SK-N-SH (cell line): ENCODE measurements around the gene PDF. TPM values are rescaled to one million over a fixed set of nuclear protein-coding genes. Genes with fewer than 3 reads are reported as not detected.
A peak's percentile ranks its signal among the peaks of the same experiment; 100 is the strongest.

ENCODE experiments used
- CTCF ChIA-PET: fragments of 300-600, 350-600 bp; formaldehyde crosslinking; extraction: SDS; loops from one replicate; lab custom pipeline; 2021; lab: Yijun Ruan, JAX
- POLR2A ChIA-PET: fragments of 350-600 bp; sonication (Branson Sonifier 250); formaldehyde crosslinking; extraction: SDS; loops from one replicate; lab custom pipeline; 2020; ENCODE audit warnings: antibody characterized with exemption, inconsistent platforms; lab: Yijun Ruan, JAX
- DNase-seq: peaks from one replicate; pipeline ENCODE4 v3.0.0; 2012
- H2AFZ ChIP-seq: fragments of 200-600 bp; sonication (generic); 2 replicates; pipeline ENCODE4 v1.8.1; 2016; ENCODE audit warnings: antibody characterized with exemption, mild to moderate bottlenecking, low read depth
- H3F3A ChIP-seq: fragments of 200-600 bp; sonication (generic); replicated peaks from 2 replicates; pipeline ENCODE3; 2016; ENCODE audit warnings: antibody characterized with exemption, mild to moderate bottlenecking; ENCODE audit not compliant: insufficient read depth
- H3K27ac ChIP-seq, 2 experiments: fragments of 200-500 bp in 1 of 2; fragments of 200-600 bp in 1 of 2; sonication (Bioruptor generic) in 1 of 2; sonication (generic), shearing (Covaris generic) in 1 of 2; 2 replicates each; pipeline versions ENCODE4 v1.5.1 to v1.6.1; 2014 to 2016; ENCODE audit warnings: low read depth in 2 of 2, inconsistent platforms in 1 of 2, low read length in 1 of 2, mild to moderate bottlenecking in 1 of 2, mixed read lengths in 1 of 2
- H3K27me3 ChIP-seq: fragments of 200-600 bp; sonication (generic), shearing (Covaris generic); 2 replicates; pipeline ENCODE4 v1.6.1; 2016; ENCODE audit warnings: mixed run types; ENCODE audit not compliant: insufficient read depth
- H3K36me3 ChIP-seq, 2 experiments: fragments of 200-500 bp in 1 of 2; fragments of 200-600 bp in 1 of 2; sonication (Bioruptor generic) in 1 of 2; sonication (generic) in 1 of 2; replicated peaks in 1 of 2; 2 replicates each; pipeline versions ENCODE3 to v1.5.1; 2014 to 2016; ENCODE audit warnings: low read length in 1 of 2, mild to moderate bottlenecking in 1 of 2; ENCODE audit not compliant: insufficient read depth in 2 of 2, control insufficient read depth in 1 of 2
- H3K4me1 ChIP-seq, 2 experiments: fragments of 200-500 bp in 1 of 2; fragments of 200-600 bp in 1 of 2; sonication (Bioruptor generic) in 1 of 2; sonication (generic), shearing (Covaris generic) in 1 of 2; 2 replicates each; pipeline versions ENCODE4 v1.5.1 to v1.6.1; 2014 to 2016; ENCODE audit warnings: low read depth in 1 of 2, low read length in 1 of 2, mixed run types in 1 of 2; ENCODE audit not compliant: insufficient read depth in 2 of 2, control insufficient read depth in 1 of 2
- H3K4me2 ChIP-seq: fragments of 200-600 bp; sonication (generic), shearing (Covaris generic); 2 replicates; pipeline ENCODE4 v1.6.1; 2017; ENCODE audit warnings: mixed run types
- H3K4me3 ChIP-seq, 2 experiments: fragments of 200-500 bp in 1 of 2; fragments of 200-600 bp in 1 of 2; sonication (Bioruptor generic) in 1 of 2; sonication (generic), shearing (Covaris generic) in 1 of 2; 2 replicates each; pipeline versions ENCODE4 v1.5.1 to v1.8.1; 2014 to 2016; ENCODE audit warnings: low read depth in 2 of 2, inconsistent platforms in 1 of 2, low read length in 1 of 2, mild to moderate bottlenecking in 1 of 2, mixed read lengths in 1 of 2, moderate library complexity in 1 of 2
- H3K79me2 ChIP-seq: fragments of 200-600 bp; sonication (generic); 2 replicates; pipeline ENCODE4 v1.8.1; 2017; ENCODE audit warnings: mild to moderate bottlenecking; ENCODE audit not compliant: insufficient read depth
- H3K9ac ChIP-seq: fragments of 200-600 bp; sonication (generic); 2 replicates; pipeline ENCODE4 v1.6.1; 2017; ENCODE audit warnings: mixed run types
- H3K9me2 ChIP-seq: fragments of 200-600 bp; sonication (generic); 2 replicates; pipeline ENCODE4 v1.6.1; 2017; ENCODE audit warnings: mixed run types
- H3K9me3 ChIP-seq: fragments of 200-600 bp; sonication (generic); 2 replicates; pipeline ENCODE4 v1.6.1; 2017; ENCODE audit warnings: mixed run types, mild to moderate bottlenecking, moderate library complexity
- H4K20me1 ChIP-seq: fragments of 200-600 bp; sonication (generic); 2 replicates; pipeline ENCODE4 v1.6.1; 2017; ENCODE audit warnings: mild to moderate bottlenecking, mixed run types; ENCODE audit not compliant: insufficient read depth
- CHD2 ChIP-seq: fragments of 150-350 bp; IDR thresholded peaks from 2 replicates; pipeline ENCODE4 v1.6.1; 2018; ENCODE audit warnings: low read length; ENCODE audit not compliant: partially characterized antibody
- EP300 ChIP-seq, 2 experiments: IDR thresholded peaks; 2 replicates each; pipeline versions ENCODE4 v1.4.0 to v1.6.1; 2012; ENCODE audit warnings: borderline replicate concordance in 1 of 2, low read depth in 1 of 2, low read length in 1 of 2
- EZH2phosphoT487 ChIP-seq: fragments of 200-600 bp; sonication (generic); IDR thresholded peaks from 2 replicates; pipeline ENCODE4 v1.6.1; 2017; ENCODE audit warnings: low read depth, mixed run types, mild to moderate bottlenecking, antibody characterized with exemption, moderate library complexity, borderline replicate concordance
- FOSL2 ChIP-seq: IDR thresholded peaks from 2 replicates; pipeline ENCODE4 v1.4.0; 2012; ENCODE audit warnings: low read depth, mild to moderate bottlenecking, moderate library complexity, borderline replicate concordance
- MAX ChIP-seq: IDR thresholded peaks from 2 replicates; pipeline ENCODE4 v1.4.0; 2012; ENCODE audit warnings: low read depth
- MEF2A ChIP-seq: IDR thresholded peaks from 2 replicates; pipeline ENCODE4 v1.4.0; 2012; ENCODE audit warnings: low read depth, borderline replicate concordance
- NFIC ChIP-seq: IDR thresholded peaks from 2 replicates; pipeline ENCODE4 v1.4.0; 2012; ENCODE audit warnings: borderline replicate concordance
- NRF1 ChIP-seq: IDR thresholded peaks from 2 replicates; pipeline ENCODE4 v1.6.1; 2012; ENCODE audit warnings: low read depth, mild to moderate bottlenecking, low read length
- POLR2AphosphoS5 ChIP-seq: IDR thresholded peaks from 2 replicates; pipeline ENCODE4 v1.6.1; 2012; ENCODE audit warnings: low read depth, low read length
- RAD21 ChIP-seq: IDR thresholded peaks from 2 replicates; pipeline ENCODE4 v1.6.1; 2012; ENCODE audit warnings: mild to moderate bottlenecking, low read length
- RCOR1 ChIP-seq: fragments of 150-350 bp; IDR thresholded peaks from 2 replicates; pipeline ENCODE4 v1.6.1; 2017; ENCODE audit warnings: antibody characterized with exemption, low read length
- RXRA ChIP-seq: IDR thresholded peaks from 2 replicates; pipeline ENCODE4 v1.4.0; 2012; ENCODE audit warnings: low read depth, mild to moderate bottlenecking, borderline replicate concordance
- SIN3A ChIP-seq: IDR thresholded peaks from 2 replicates; pipeline ENCODE4 v1.6.1; 2012; ENCODE audit warnings: low read depth, mild to moderate bottlenecking, low read length, moderate library complexity, borderline replicate concordance
- SMC3 ChIP-seq: IDR thresholded peaks from 2 replicates; pipeline ENCODE4 v1.6.1; 2012; ENCODE audit warnings: low read depth, low read length, improper control_type of control experiment
- TAF1 ChIP-seq: IDR thresholded peaks from 2 replicates; pipeline ENCODE4 v1.6.1; 2012; ENCODE audit warnings: low read depth, mild to moderate bottlenecking, low read length, moderate library complexity, borderline replicate concordance
- TEAD4 ChIP-seq: IDR thresholded peaks from 2 replicates; pipeline ENCODE4 v1.4.0; 2012; ENCODE audit warnings: mild to moderate bottlenecking, borderline replicate concordance; ENCODE audit not compliant: insufficient read depth
- USF1 ChIP-seq: IDR thresholded peaks from 2 replicates; pipeline ENCODE4 v1.4.0; 2012; ENCODE audit warnings: low read depth, borderline replicate concordance
- USF2 ChIP-seq: fragments of 150-350 bp; IDR thresholded peaks from 2 replicates; pipeline ENCODE4 v1.6.1; 2017; ENCODE audit warnings: antibody characterized with exemption, low read length, low read depth, borderline replicate concordance
- ZBTB33 ChIP-seq: IDR thresholded peaks from 2 replicates; pipeline ENCODE4 v1.4.0; 2012; ENCODE audit warnings: low read depth, borderline replicate concordance
- WGBS: methylation state at CpG from one replicate; pipeline ENCODE4 v1.1.6; 2017; ENCODE audit warnings: low lambda C conversion rate; 5-methylcytosine and 5-hydroxymethylcytosine counted together
- polyA plus RNA-seq, 3 experiments: library from polyadenylated mRNA; depleted of rRNA; stranded (reverse); fragments of >200 nt; gene quantifications; 2 replicates each; pipeline ENCODE4 v1.2.3, GENCODE V29; 2012

PDF gene
- polyA plus RNA-seq, 1 of the 3 experiments (the other 2 are of a cell fraction), result 22.0 TPM

- H3K4me1 ChIP-seq, result peaks cover 0 to 5% of the 10 kb centered on the region in 2 experiments; a peak in 2 of 4 replicates
- no peak overlapping the region for H3K9ac ChIP-seq
- WGBS, result 98% methylated on average over 6 of the region's 9 CpGs
- H3K36me3 ChIP-seq, result peaks cover 44 to 84% of the 10 kb centered on the region in 2 experiments
- H3K79me2 ChIP-seq, result peaks cover 55% of the 10 kb centered on the region
- H3K27me3 ChIP-seq, result no peaks in the 10 kb centered on the region
- H2AFZ ChIP-seq, result no peak overlapping the region
- no peak overlapping the region for H3K4me2 ChIP-seq
- CTCF ChIA-PET, result interaction anchor here (1.0 kb wide), 1 partner anchor 9 kb away, joined by 3 read pairs; no protein-coding TSS in a partner anchor
- TF ChIP-seq EP300 (IDR thresholded peaks at IDR 0.05; ENCODE audit: borderline replicate concordance in 1 of 2, low read depth in 1 of 2, low read length in 1 of 2) (no peak), RAD21 (no peak), POLR2AphosphoS5 (no peak), USF2 (no peak), RCOR1 (no peak), EZH2phosphoT487 (no peak), MEF2A (no peak), SMC3 (no peak), MAX (no peak), NRF1 (no peak), NFIC (no peak), RXRA (no peak), CHD2 (no peak), USF1 (no peak)
- TF ChIP-seq, all 33 proteins: peak for 0
- POLR2A ChIA-PET, result no interaction called here
- no peak overlapping the region; a peak in 1 of 4 replicates for H3K27ac ChIP-seq
- no peak overlapping the region for H3K4me3 ChIP-seq
- H3K9me2 ChIP-seq, result no peaks in the 10 kb centered on the region
- no peak for DNase-seq
- H4K20me1 ChIP-seq, result peaks cover 33% of the 10 kb centered on the region
- no peaks in the 10 kb centered on the region for H3K9me3 ChIP-seq
- peaks cover 5% of the 10 kb centered on the region for H3F3A ChIP-seq
These were observed 11.0 kb downstream of the PDF start for GRCh38 chr16:69319381-69319780.

GRCh38 chr16:69318911-69319289 is 11.5 kb downstream of the PDF start:
- no peak overlapping the region for H3K27ac ChIP-seq
- ChIA-PET CTCF (interaction anchor here (0.9 kb wide), 1 partner anchor 20 kb away, joined by 3 read pairs; the partner anchor contains the start of gene COG8), POLR2A (interaction anchor here (0.7 kb wide), 1 partner anchor 10 kb away, joined by 5 read pairs; no protein-coding TSS in a partner anchor)
- peaks cover 44 to 83% of the 10 kb centered on the region in 2 experiments for H3K36me3 ChIP-seq
- no peak overlapping the region for H3K4me3 ChIP-seq
- peaks cover 3% of the 10 kb centered on the region for H3F3A ChIP-seq
- H4K20me1 ChIP-seq, result peaks cover 28% of the 10 kb centered on the region
- no peak overlapping the region for H3K4me2 ChIP-seq
- peaks cover 55% of the 10 kb centered on the region for H3K79me2 ChIP-seq
- no peaks in the 10 kb centered on the region for H3K9me2 ChIP-seq
- no peaks in the 10 kb centered on the region for H3K27me3 ChIP-seq
- 84% methylated on average over 10 of the region's 10 CpGs for WGBS
- H2AFZ ChIP-seq, result no peak overlapping the region
- H3K4me1 ChIP-seq, result peaks cover 0 to under 1% of the 10 kb centered on the region in 2 experiments; a peak in 1 of 4 replicates
- H3K9me3 ChIP-seq, result no peaks in the 10 kb centered on the region
- peak; percentile 42 for DNase-seq
- no peak overlapping the region for H3K9ac ChIP-seq
- TF ChIP-seq SMC3, result no peak
- TF ChIP-seq MEF2A, result no peak
- TF ChIP-seq ZBTB33, result no peak
- no peak for TF ChIP-seq NRF1
- TF ChIP-seq TAF1, result no peak
- no peak for TF ChIP-seq FOSL2
- no peak for TF ChIP-seq TEAD4
- TF ChIP-seq SIN3A, result no peak
- TF ChIP-seq USF1, result no peak
